Cardiac ventricle fibroblast (primary cell): ENCODE results near the gene GOLGA8G. TPM values are rescaled to one million over a fixed set of nuclear protein-coding genes. Genes with fewer than 3 reads are reported as not detected.

ENCODE experiments used
- total RNA-seq: library from RNA; depleted of rRNA; stranded (reverse); fragments of >200 nt; gene quantifications from 2 replicates; pipeline ENCODE4 v1.2.3, GENCODE V29; 2015

Gene GOLGA8G
- total RNA-seq: not detected in 2 replicates

GRCh38 chr15:28532954-28533353 lies at the start of gene GOLGA8G:
GOLGA8G (minus strand) TSS chr15:28532971; CDS start chr15:28532909, 62 bp downstream.

GRCh38 chr15:28553268-28553667 lies 20.5 kb upstream of the GOLGA8G start, which contains the start of gene GOLGA6L25:
GOLGA6L25 (plus strand) TSS chr15:28553568; CDS start chr15:28553629, 61 bp downstream.

Other genes with a start within 250 kb of the GOLGA8G start
- gene HERC2, start 210.8 kb downstream of the GOLGA8G start, total RNA-seq: 33.6 and 36.1 TPM in 2 replicates
- gene GOLGA6L24, start 174.9 kb downstream of the GOLGA8G start, total RNA-seq: not detected in 2 replicates
- not detected in 2 replicates for gene GOLGA8F, start 154.3 kb downstream of the GOLGA8G start, total RNA-seq
- not detected in 2 replicates for gene GOLGA6L25, start 20.6 kb upstream of the GOLGA8G start, total RNA-seq
- 0.34 and 1.2 TPM in 2 replicates for gene GOLGA8M, start 179.4 kb upstream of the GOLGA8G start, total RNA-seq